Thyroid gland (tissue), 4 donors: ENCODE measurements around the gene HTT-AS.

Source experiments
- POLR2A ChIP-seq, 2 donors: fragments of 450-650 bp; IDR thresholded peaks; one replicate each; pipeline ENCODE4 v1.6.1; 2017; ENCODE audit warnings: antibody characterized with exemption in 2 of 2, mild to moderate bottlenecking in 2 of 2, moderate library complexity in 1 of 2
- TF ChIP-seq, protein P1 (sequence below), 6 experiments: fragments of 200-600 bp in 3 of 6; fragments of 450-650 bp in 3 of 6; sonication (generic) in 3 of 6; IDR thresholded peaks; one replicate each; pipeline ENCODE4 v1.5.1; 2016 to 2019; ENCODE audit warnings: antibody characterized with exemption in 6 of 6, mild to moderate bottlenecking in 2 of 6, inconsistent platforms in 1 of 6, moderate library complexity in 1 of 6

- TF ChIP-seq, protein P1, sequence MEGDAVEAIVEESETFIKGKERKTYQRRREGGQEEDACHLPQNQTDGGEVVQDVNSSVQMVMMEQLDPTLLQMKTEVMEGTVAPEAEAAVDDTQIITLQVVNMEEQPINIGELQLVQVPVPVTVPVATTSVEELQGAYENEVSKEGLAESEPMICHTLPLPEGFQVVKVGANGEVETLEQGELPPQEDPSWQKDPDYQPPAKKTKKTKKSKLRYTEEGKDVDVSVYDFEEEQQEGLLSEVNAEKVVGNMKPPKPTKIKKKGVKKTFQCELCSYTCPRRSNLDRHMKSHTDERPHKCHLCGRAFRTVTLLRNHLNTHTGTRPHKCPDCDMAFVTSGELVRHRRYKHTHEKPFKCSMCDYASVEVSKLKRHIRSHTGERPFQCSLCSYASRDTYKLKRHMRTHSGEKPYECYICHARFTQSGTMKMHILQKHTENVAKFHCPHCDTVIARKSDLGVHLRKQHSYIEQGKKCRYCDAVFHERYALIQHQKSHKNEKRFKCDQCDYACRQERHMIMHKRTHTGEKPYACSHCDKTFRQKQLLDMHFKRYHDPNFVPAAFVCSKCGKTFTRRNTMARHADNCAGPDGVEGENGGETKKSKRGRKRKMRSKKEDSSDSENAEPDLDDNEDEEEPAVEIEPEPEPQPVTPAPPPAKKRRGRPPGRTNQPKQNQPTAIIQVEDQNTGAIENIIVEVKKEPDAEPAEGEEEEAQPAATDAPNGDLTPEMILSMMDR (IDR thresholded peaks at IDR 0.05), result no peak
- TF ChIP-seq POLR2A (IDR thresholded peaks at IDR 0.05), result no peak
Measured at GRCh38 chr4:3116955-3117354, 42.6 kb upstream of the HTT-AS start.
